Superior temporal gyrus (tissue), 1 donor: ENCODE data around the gene ZNF792.
"Not testable (repeated sequence)": the region's sequence is repeated elsewhere in the genome, so short reads cannot be mapped to it uniquely, and the experiment has no call there.

ENCODE experiments used
- DNase-seq: peaks from one replicate; pipeline ENCODE4 v3.0.0-alpha.2; 2016; ENCODE audit errors: extremely low spot score

The ZNF792 gene

GRCh38 chr19:34963573-34964406 lies at the start of gene ZNF792:
Gene ZNF792, minus strand, starts transcription at chr19:34964229. Its CDS starts 567 bp downstream, at chr19:34963662.
- peak; percentile 40 for DNase-seq

- no peak for DNase-seq
These were observed 49.2 kb upstream of the ZNF792 start for GRCh38 chr19:35013041-35013819.

DNA sequence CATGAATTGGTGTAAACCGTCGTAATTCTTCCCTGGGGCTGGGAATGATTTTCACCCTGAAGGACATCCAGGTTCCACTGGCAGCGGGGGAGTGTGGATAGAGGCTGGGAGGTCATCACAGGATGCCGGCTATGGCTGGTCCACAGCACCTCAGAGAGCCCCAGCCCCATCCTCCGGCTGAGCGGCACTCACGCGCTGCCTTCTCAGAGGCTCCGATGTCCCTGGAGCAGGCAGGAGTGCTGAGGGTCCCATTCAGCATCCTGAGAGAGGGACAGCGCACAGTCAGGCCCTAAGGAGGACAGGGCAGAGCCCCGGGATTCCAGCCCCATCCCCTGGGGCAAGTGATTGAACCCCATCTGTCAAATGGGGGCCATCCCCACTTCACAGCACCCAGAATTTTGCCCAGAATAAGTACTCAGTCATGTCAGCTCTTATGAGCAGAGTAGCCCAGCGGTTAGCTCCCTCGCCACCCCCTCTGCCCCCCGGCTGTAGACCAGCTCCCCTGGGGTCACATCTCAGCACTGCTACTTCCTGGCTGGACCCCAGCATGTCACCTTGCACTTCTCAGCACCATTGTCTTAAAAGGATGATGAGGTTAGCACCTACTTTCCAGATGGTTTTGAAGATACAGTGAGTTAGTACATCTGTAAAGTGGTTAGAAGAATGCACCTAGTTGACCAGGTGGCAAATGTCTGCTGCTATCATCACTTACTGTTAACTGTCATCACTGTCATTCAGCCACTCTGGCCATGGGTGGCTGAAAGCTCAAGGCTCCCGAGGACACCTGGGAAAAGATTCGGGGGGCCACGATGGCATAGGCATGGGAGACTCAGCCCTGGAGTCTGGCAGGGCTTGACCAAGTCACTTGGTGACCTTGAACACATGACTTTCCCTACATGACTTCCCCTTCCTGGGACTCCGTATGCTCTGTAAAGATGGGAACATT lies 48.0 kb upstream of the ZNF792 start:
- DNase-seq, result no peak

DNA sequence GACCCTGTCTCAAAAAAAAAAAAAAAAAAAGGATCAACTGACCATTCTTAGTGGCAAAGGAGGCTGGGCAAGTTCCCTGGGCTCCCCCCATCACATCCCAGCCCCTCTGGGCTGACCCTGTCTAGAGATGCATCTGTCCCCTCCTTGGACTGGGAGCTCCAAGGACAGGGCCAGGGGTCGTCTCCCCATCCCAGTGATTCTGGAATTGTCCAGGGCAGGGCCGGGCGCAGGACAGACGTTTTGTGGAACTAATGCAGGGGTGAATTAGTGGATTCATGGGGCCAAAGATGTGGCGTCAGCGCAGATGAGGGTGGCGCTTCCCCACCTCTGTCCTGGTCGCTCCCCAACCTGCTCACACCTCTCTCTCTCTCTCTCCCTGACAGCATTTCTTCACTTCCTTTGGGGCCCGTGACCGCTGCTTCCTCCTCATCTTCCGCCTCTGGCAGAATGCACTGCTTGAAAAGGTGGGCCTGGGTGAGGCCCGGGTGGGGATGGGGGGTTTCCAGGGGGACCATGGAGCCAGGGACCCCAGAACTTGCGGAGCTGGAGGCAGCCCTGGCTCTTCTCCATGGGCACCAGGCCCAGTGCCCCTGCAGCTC lies 47.2 kb upstream of the ZNF792 start:
- DNase-seq, result no peak

DNA sequence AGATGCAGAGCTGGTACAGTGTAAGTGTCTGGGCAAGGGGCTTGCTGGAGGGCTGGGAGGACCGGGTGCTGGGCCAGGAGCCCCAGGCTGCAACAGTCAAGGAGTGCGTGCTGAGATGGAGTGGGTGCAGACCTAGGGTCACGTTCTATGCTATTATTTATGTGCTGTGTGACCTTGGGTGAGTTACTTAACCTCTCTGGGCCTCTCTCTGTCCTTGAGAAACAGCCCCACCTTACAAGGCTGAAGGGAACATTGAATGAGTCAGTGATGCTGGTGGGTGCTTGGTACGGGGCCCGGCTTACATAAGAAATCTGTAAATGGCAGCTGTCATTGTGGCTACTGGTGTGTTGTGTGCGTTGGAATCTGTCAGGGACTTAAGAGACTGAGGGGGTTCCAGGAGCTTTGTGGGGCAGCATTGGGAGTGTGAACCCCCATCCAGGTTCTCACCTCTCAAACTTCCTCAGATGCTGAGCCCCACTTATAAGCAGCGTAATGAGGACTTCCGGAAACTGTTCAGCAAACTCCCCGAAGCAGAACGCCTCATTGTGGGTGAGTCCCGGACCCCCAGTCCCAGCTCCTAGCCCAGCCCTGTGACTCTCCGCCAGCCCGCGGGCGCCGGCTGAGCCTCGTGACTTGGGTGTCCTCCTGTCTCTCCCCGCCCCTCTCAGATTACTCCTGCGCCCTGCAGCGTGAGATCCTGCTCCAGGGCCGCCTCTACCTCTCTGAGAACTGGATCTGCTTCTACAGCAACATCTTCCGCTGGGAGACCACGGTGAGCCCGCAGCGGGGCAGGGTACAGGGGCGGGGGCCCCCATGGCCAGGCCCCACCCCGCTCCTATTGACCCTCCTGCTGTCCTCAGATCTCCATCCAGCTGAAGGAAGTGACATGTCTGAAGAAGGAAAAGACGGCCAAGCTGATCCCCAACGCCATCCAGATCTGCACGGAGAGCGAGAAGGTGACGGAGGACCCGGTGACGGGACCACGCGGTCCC lies 45.7 kb upstream of the ZNF792 start:
- no peak for DNase-seq

DNA sequence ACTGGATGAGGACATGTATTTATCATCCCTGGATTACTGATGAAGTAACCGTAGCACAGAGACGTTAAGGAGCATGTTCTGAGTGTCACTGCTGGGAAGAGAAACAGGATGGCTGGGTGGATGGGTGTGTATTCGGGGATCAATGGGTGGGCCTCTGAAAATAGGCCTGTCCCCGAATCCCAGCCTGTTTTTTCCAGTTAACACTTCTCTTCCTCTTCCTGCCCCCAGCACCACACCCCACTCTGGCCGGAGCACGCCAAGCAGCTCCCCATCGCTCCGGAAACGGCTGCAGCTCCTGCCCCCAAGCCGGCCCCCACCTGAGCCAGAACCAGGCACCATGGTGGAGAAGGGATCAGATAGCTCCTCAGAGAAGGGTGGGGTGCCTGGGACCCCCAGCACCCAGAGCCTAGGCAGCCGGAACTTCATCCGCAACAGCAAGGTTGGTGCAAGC lies 44.9 kb upstream of the ZNF792 start:
- no peak for DNase-seq

- not testable (repeated sequence) for DNase-seq
These were observed 43.4 kb upstream of the ZNF792 start for GRCh38 chr19:35007427-35007826.

DNA sequence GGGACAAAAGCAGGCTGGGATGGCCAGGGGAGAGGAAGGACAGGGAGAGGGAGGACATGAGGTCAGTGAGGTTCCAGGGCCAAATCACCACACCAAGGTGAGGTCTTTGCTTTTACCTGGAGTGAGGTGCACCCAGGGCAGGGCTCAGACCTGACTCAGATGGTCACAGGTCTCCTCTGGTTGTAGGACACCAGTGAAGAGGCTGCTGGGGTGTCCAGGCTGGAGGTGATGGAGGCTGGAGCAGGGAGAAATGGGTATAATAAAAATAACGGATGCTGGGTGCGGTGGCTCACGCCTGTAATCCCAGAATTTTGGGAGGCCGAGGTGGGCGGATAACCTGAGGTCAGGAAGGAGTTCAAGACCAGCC lies 43.0 kb upstream of the ZNF792 start:
- DNase-seq, result no peak

DNA sequence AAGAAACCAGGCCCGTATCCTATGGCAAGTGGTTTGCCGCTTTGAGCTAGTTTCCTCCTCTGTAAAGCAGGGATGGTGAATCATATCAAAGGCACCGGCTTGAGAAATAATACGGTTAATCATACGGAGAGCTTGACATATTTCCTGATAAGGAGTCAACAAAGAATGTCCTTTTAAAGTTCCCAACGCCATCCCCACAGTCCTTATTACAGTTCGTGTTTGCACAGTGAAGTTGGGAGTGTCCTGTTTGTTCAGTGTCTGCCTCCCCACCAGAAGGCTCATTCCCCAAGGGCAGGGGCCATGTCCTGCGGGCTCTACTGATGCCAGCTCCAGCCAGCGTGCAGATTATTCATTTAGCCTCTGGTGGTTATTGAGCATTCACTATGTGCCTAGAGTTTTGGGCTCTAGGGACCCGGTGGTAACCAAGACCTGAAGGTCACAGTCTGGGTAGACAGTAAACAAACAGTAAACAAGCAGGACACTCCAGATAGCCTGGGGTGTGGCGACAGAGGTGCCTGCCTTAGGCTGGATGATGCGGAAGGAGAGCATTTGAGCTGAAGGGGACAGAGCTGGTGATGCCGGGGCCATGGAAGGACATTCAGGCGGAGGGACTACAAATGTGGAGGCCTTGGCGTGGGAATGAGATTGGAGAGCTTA lies 42.4 kb upstream of the ZNF792 start:
- DNase-seq, result no peak

DNA sequence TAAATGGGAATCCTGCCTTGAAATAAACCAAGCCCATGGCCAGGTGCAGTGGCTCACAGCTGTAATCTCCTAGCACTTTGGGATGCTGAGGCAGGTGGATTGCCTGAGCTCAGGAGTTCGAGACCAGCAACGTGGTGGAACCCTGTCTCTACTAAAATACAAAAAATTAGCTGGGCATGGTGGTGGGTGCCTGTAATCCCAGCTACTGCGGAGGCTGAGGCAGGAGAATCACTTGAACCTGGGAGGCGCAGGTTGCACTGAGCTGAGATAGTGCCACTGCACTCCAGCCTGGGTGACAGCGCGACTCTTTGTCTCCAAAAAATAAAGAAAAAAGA lies 41.9 kb upstream of the ZNF792 start:
- DNase-seq, result not testable (repeated sequence)

DNA sequence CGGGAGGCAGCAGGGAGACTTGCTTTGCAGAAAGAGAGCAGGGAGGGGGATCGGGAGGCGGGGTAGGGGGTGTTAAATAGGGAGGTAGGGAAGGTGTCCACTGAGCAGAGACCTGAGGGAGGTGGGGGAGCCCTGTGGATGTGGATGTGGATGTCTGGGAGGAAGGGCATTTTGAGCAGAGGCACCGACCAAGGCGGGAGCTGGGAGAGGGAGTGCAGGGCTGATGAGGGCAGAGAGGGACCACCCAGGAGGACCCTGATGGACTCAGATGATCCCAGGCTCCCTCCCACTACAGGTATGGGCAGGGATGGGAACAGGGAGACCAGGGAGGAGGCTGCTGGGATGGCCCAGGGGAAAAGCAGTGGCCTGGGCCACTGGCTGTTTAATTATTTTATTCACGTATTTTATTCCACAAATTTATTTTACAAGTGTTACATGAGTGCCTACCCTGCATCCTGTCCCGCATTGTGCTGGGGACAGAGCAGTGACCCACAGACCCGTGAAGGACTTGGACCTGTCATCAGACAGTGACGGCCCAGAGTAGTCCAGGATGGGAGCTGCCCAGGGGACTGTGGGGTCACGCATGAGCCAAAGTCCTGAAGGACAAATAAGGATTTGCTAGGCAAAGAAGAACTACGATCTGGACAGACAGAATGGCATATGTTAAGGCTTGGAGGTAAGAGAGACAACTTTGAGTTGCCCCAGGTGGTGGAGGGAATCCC lies 41.4 kb upstream of the ZNF792 start:
- no peak for DNase-seq

- no peak for DNase-seq
These were observed 40.7 kb upstream of the ZNF792 start for GRCh38 chr19:35004517-35005255.

DNA sequence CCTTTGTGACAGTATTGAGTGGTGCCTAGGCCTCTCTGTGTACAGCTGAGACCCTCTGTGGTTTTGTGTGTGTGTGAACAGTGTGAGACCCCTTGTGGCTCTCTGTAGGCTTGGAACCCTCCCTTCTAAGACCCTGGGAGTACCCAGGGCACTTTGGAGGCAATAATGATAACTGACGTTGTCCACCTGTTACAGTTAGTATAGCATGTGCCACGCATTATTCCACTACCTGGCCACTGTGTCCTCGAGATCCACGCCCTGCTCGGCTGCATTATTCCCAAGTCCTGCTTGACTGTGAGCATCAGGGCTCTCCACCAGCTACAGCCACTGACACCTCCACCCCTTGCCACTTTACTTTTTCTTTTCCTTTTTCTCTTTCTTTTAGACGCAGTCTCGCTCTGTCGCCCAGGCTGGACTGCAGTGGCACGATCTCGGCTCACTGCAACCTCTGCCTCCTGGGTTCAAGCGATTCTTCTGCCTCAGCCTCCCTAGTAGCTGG lies 38.1 kb upstream of the ZNF792 start:
- no peak for DNase-seq

DNA sequence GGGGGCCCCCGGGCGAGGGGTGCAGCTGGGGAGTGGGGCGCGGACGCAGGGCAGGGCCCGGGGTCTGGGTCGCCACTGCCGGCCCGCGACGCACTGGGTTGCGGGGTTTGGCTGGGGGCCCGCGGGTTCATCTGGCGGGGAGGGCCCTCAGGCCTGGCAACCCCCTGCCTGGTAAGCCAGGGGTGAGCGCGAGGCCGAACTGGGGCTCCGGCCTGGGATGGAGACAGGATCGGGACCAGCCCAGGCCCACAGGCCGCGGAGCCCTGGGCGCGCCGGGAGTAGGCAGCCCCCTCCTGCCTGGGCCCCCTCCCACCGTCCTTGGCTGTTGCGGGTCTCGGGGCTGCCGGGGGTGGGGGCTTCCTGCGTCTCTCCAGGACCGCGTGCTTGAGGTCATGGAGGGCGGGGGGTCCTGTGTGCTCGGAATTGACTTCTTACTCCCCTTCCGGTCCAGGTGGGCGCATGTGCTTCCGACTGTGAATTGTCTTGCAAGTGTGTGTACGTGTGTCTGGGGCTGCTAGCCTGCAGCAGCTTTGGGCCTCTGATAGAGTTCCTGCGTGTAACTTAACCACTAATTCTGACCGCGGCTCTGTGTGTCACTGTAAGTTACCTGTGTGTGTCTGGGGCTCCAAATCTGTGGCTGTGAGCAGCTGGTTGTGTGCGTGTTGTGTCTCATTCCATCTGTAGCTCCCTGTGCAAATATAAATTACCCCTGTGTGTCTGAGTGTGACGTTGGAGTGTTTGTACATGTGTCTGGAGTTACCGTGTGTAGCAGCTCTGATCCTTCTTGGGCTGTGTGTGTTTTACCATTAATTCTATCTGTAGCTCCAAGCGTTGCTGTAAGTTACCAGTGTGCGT lies 36.8 kb upstream of the ZNF792 start:
- peak; percentile 33 for DNase-seq

GRCh38 chr19:35000338-35000646 lies 36.3 kb upstream of the ZNF792 start:
- DNase-seq, result no peak

- DNase-seq, result peak; percentile 80
These were observed 35.7 kb upstream of the ZNF792 start, which contains the start of gene GRAMD1A for GRCh38 chr19:34999498-35000337. Gene GRAMD1A, plus strand, starts transcription at chr19:35000323. Its CDS starts 156 bp downstream, at chr19:35000479.
